Caco-2 (cell line): Measurements from ENCODE around the gene CMSS1. TPM values are rescaled to one million over a fixed set of nuclear protein-coding genes. Genes with fewer than 3 reads are reported as not detected.

Source experiments
- BruUV-seq: library from RNA; stranded (reverse); fragments of 400-500 nt; replicated peaks from 2 replicates; lab custom pipeline; 2021; lab: Mats Ljungman, UMichigan
- CTCF ChIA-PET: fragments of 300-600 bp; sonication (Branson Sonifier 250); formaldehyde crosslinking; loops from one replicate; lab custom pipeline; 2022; ENCODE audit warnings: antibody characterized with exemption; lab: Charles Lee
- POLR2A ChIA-PET: fragments of 300-600 bp; sonication (Branson Sonifier 250); formaldehyde crosslinking; loops from one replicate; lab custom pipeline; 2022; ENCODE audit warnings: antibody characterized with exemption; lab: Charles Lee
- DNase-seq, 2 experiments: peaks; one replicate each; pipeline versions ENCODE4 v3.0.0 to v3.0.0-alpha.2; 2020 to 2022
- H3K27me3 ChIP-seq: replicated peaks from 2 replicates; pipeline ENCODE4 v1.6.0; 2011; ENCODE audit warnings: low read length; ENCODE audit not compliant: control insufficient read depth, insufficient read depth
- H3K36me3 ChIP-seq: 2 replicates; pipeline ENCODE4 v1.5.1; 2011; ENCODE audit warnings: low read length; ENCODE audit not compliant: control insufficient read depth, insufficient read depth
- H3K4me1 ChIP-seq: fragments of 250-450 bp; sonication (Bioruptor Pico); 2 replicates; pipeline ENCODE4 v1.5.1; 2020; ENCODE audit warnings: mild to moderate bottlenecking
- H3K4me3 ChIP-seq: 2 replicates; pipeline ENCODE4 v1.5.1; 2011; ENCODE audit warnings: low read depth, mild to moderate bottlenecking, control low read depth, low read length
- H3K9me3 ChIP-seq: fragments of 250-450 bp; sonication (Bioruptor Pico); 2 replicates; pipeline ENCODE4 v1.5.1; 2020; ENCODE audit warnings: mild to moderate bottlenecking, moderate library complexity
- H3K27ac Mint-ChIP-seq: one replicate; pipeline ENCODE4 v1.8.0; 2022; ENCODE audit warnings: mixed read lengths; ENCODE audit not compliant: unreplicated experiment
- H3K27me3 Mint-ChIP-seq: one replicate; pipeline ENCODE4 v1.8.0; 2022; ENCODE audit warnings: mixed read lengths; ENCODE audit not compliant: insufficient read depth, unreplicated experiment
- H3K36me3 Mint-ChIP-seq: one replicate; pipeline ENCODE4 v1.8.0; 2022; ENCODE audit warnings: mild to moderate bottlenecking, mixed read lengths; ENCODE audit not compliant: insufficient read depth, unreplicated experiment
- H3K4me1 Mint-ChIP-seq: one replicate; pipeline ENCODE4 v1.8.0; 2022; ENCODE audit warnings: low read depth, mixed read lengths; ENCODE audit not compliant: unreplicated experiment
- H3K4me3 Mint-ChIP-seq: one replicate; pipeline ENCODE4 v1.8.0; 2022; ENCODE audit warnings: mild to moderate bottlenecking, moderate library complexity, mixed read lengths; ENCODE audit not compliant: unreplicated experiment
- H3K9me3 Mint-ChIP-seq: one replicate; pipeline ENCODE4 v1.8.0; 2022; ENCODE audit warnings: mixed read lengths; ENCODE audit not compliant: unreplicated experiment
- intact Hi-C: fragments of 100-400 bp; cut with micrococcal nuclease; formaldehyde crosslinking; loops from one replicate; pipeline ENCODE4 v1.10.0; 2022; ENCODE audit not compliant: unreplicated experiment
- total RNA-seq: library from RNA; stranded (reverse); gene quantifications from 2 replicates; pipeline ENCODE4 v1.2.3, GENCODE V29; 2022
- TF ChIP-seq, protein P1 (sequence below), 2 experiments: fragments of 200-600 bp in 1 of 2; IDR thresholded peaks; 1 replicate in 1 of 2; 2 replicates in 1 of 2; pipeline versions ENCODE4 v1.5.1 to v1.8.0; 2011 to 2022; ENCODE audit warnings: antibody characterized with exemption in 1 of 2, control low read depth in 1 of 2, inconsistent platforms in 1 of 2, low read depth in 1 of 2, low read length in 1 of 2, mild to moderate bottlenecking in 1 of 2, moderate library complexity in 1 of 2; ENCODE audit not compliant: insufficient read depth in 1 of 2, severe bottlenecking in 1 of 2, unreplicated experiment in 1 of 2

Gene CMSS1
- total RNA-seq, 1 experiment from 2014 or later: 54.4 TPM

- H3K4me1 ChIP-seq: no peaks in the 10 kb centered on the region
- POLR2A ChIA-PET: no interaction called here
- no peaks in the 10 kb centered on the region for H3K27me3 ChIP-seq
- no peaks in the 10 kb centered on the region for H3K27me3 Mint-ChIP-seq
- no peaks in the 10 kb centered on the region for H3K9me3 ChIP-seq
- no TSS peak for BruUV-seq
- no peak overlapping the region for H3K4me3 ChIP-seq
- no peaks in the 10 kb centered on the region for H3K36me3 ChIP-seq
- no peak overlapping the region for H3K4me3 Mint-ChIP-seq
- peaks cover 16% of the 10 kb centered on the region for H3K9me3 Mint-ChIP-seq
- DNase-seq: no peak
- intact Hi-C loops: no loop called here
- no peaks in the 10 kb centered on the region for H3K36me3 Mint-ChIP-seq
- CTCF ChIA-PET: no interaction called here
- H3K4me1 Mint-ChIP-seq: no peaks in the 10 kb centered on the region
- TF ChIP-seq, protein P1, sequence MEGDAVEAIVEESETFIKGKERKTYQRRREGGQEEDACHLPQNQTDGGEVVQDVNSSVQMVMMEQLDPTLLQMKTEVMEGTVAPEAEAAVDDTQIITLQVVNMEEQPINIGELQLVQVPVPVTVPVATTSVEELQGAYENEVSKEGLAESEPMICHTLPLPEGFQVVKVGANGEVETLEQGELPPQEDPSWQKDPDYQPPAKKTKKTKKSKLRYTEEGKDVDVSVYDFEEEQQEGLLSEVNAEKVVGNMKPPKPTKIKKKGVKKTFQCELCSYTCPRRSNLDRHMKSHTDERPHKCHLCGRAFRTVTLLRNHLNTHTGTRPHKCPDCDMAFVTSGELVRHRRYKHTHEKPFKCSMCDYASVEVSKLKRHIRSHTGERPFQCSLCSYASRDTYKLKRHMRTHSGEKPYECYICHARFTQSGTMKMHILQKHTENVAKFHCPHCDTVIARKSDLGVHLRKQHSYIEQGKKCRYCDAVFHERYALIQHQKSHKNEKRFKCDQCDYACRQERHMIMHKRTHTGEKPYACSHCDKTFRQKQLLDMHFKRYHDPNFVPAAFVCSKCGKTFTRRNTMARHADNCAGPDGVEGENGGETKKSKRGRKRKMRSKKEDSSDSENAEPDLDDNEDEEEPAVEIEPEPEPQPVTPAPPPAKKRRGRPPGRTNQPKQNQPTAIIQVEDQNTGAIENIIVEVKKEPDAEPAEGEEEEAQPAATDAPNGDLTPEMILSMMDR (IDR thresholded peaks at IDR 0.05; ENCODE audit: insufficient read depth in 1 of 2, low read depth in 1 of 2, low read length in 1 of 2, severe bottlenecking in 1 of 2, unreplicated experiment in 1 of 2): no peak
- no peak overlapping the region for H3K27ac Mint-ChIP-seq
These were observed 377.7 kb downstream of the CMSS1 start for GRCh38 chr3:100195375-100195774.

- ChIA-PET POLR2A (no interaction called here), CTCF (no interaction called here)
- no peaks in the 10 kb centered on the region for H3K4me1 Mint-ChIP-seq
- no peak overlapping the region for H3K4me3 Mint-ChIP-seq
- Histone ChIP-seq H3K9me3 (no peaks in the 10 kb centered on the region), H3K4me1 (no peaks in the 10 kb centered on the region), H3K27me3 (no peaks in the 10 kb centered on the region), H3K4me3 (no peak overlapping the region), H3K36me3 (no peaks in the 10 kb centered on the region)
- H3K27ac Mint-ChIP-seq: peak overlapping the region; percentile 45
- BruUV-seq: no TSS peak
- no peaks in the 10 kb centered on the region for H3K27me3 Mint-ChIP-seq
- TF ChIP-seq, protein P1 (IDR thresholded peaks at IDR 0.05; ENCODE audit: insufficient read depth in 1 of 2, low read depth in 1 of 2, low read length in 1 of 2, severe bottlenecking in 1 of 2, unreplicated experiment in 1 of 2): no peak
- H3K36me3 Mint-ChIP-seq: no peaks in the 10 kb centered on the region
- intact Hi-C loops: no loop called here
- peaks cover 9% of the 10 kb centered on the region for H3K9me3 Mint-ChIP-seq
- no peak for DNase-seq
These were observed 380.2 kb downstream of the CMSS1 start for GRCh38 chr3:100197876-100198275.

- H3K36me3 ChIP-seq: no peaks in the 10 kb centered on the region
- CTCF ChIA-PET: no interaction called here
- BruUV-seq: no TSS peak
These were observed 381.1 kb downstream of the CMSS1 start for GRCh38 chr3:100198579-100199269.

More at GRCh38 chr3:100198579-100199269, 381.1 kb downstream of the CMSS1 start:
- no peak for DNase-seq
- Mint-ChIP-seq H3K36me3 (no peaks in the 10 kb centered on the region), H3K27me3 (no peaks in the 10 kb centered on the region), H3K4me3 (no peak overlapping the region), H3K4me1 (no peaks in the 10 kb centered on the region), H3K27ac (no peak overlapping the region), H3K9me3 (peaks cover 9% of the 10 kb centered on the region)
- intact Hi-C loops: no loop called here
- TF ChIP-seq, protein P1 (IDR thresholded peaks at IDR 0.05; ENCODE audit: insufficient read depth in 1 of 2, low read depth in 1 of 2, low read length in 1 of 2, severe bottlenecking in 1 of 2, unreplicated experiment in 1 of 2): no peak
- no peaks in the 10 kb centered on the region for H3K9me3 ChIP-seq
- no peak overlapping the region for H3K4me3 ChIP-seq
- POLR2A ChIA-PET: no interaction called here
- H3K4me1 ChIP-seq: no peaks in the 10 kb centered on the region
- H3K27me3 ChIP-seq: no peaks in the 10 kb centered on the region
